Transverse colon (tissue), 4 donors: ENCODE measurements around the gene GINS1. TPM values are rescaled to one million over a fixed set of nuclear protein-coding genes. Genes with fewer than 3 reads are reported as not detected.

Source experiments
- DNase-seq: peaks from one replicate; pipeline ENCODE4 v3.0.0-alpha.2; 2019
- H3K27ac ChIP-seq, 4 donors: fragments of 200-600 bp; sonication (generic); 2 replicates each; pipeline ENCODE4 v1.5.1; 2016 to 2018; ENCODE audit warnings: inconsistent platforms in 4 of 4
- H3K27me3 ChIP-seq: fragments of 200-600 bp; sonication (generic); 2 replicates; pipeline ENCODE4 v1.5.1; 2017; ENCODE audit warnings: inconsistent platforms
- H3K36me3 ChIP-seq, 4 donors: fragments of 200-600 bp; sonication (generic); 2 replicates each; pipeline ENCODE4 v1.5.1; 2017 to 2019; ENCODE audit warnings: inconsistent platforms in 4 of 4
- H3K4me1 ChIP-seq, 4 donors: fragments of 200-600 bp; sonication (generic); 2 replicates each; pipeline ENCODE4 v1.5.1; 2017 to 2020; ENCODE audit warnings: inconsistent platforms in 4 of 4
- H3K4me3 ChIP-seq, 4 donors: fragments of 200-600 bp; sonication (generic); 1 replicate in 1 of 4; 2 replicates in 3 of 4; pipeline versions ENCODE4 v1.5.1 to v1.6.1; 2017 to 2019; ENCODE audit warnings: inconsistent platforms in 4 of 4
- H3K9me3 ChIP-seq, 2 donors: fragments of 200-600 bp; sonication (generic); 2 replicates each; pipeline ENCODE4 v1.5.1; 2017 to 2019; ENCODE audit warnings: inconsistent platforms in 2 of 2
- CTCF ChIP-seq, 5 experiments: fragments of 200-600 bp in 3 of 5; fragments of 450-650 bp in 2 of 5; sonication (generic) in 3 of 5; IDR thresholded peaks; 1 replicate in 2 of 5; 2 replicates in 3 of 5; pipeline ENCODE4 v1.5.1; 2016 to 2017; ENCODE audit warnings: antibody characterized with exemption in 5 of 5, inconsistent platforms in 3 of 5, mild to moderate bottlenecking in 2 of 5, moderate library complexity in 1 of 5
- EP300 ChIP-seq: sonication (generic); formaldehyde crosslinking; IDR thresholded peaks from one replicate; pipeline ENCODE4 v1.6.1; 2017; ENCODE audit warnings: antibody characterized with exemption, low read depth
- POLR2A ChIP-seq: fragments of 450-650 bp; IDR thresholded peaks from one replicate; pipeline ENCODE4 v1.6.1; 2016; ENCODE audit warnings: antibody characterized with exemption, mild to moderate bottlenecking, moderate library complexity
- POLR2AphosphoS5 ChIP-seq, 3 donors: sonication (generic); formaldehyde crosslinking; IDR thresholded peaks; one replicate each; pipeline ENCODE4 v1.6.1; 2016; ENCODE audit warnings: antibody characterized with exemption in 3 of 3
- WGBS, 2 donors: methylation state at CpG; one replicate each; pipeline ENCODE4 v1.1.5; 2018; ENCODE audit warnings: low coverage in 1 of 2; 5-methylcytosine and 5-hydroxymethylcytosine counted together
- in situ Hi-C, 4 donors: fragments of 200-750 bp; cut with MboI; loops; one replicate each; pipeline versions ENCODE4 v1.15.0 to v1.15.1; 2017; ENCODE audit warnings: low sequenced_read_pairs in 3 of 4, low pct_ligation_motif_present in 1 of 4, low pct_unique_long_range_greater_than_20kb in 1 of 4
- intact Hi-C: fragments of 100-400 bp; cut with DNase I; formaldehyde crosslinking; loops from one replicate; pipeline ENCODE4 v1.15.1; 2023; ENCODE audit warnings: low total_unique reads
- total RNA-seq, 4 donors: library from RNA; depleted of rRNA; stranded (reverse); fragments of >200 nt; gene quantifications; one replicate each; pipeline ENCODE4 v1.1.0, GENCODE V29; 2016

The GINS1 gene
- total RNA-seq, 4 donors from 2014 or later, result 1.3 to 1.4 TPM; not detected in 2

- intact Hi-C loops, result no loop called here
- WGBS, 2 donors, result 90% methylated on average over 9 of the region's 9 CpGs; no CpG with 5 or more reads in 1 of the 2 donors
- no peak overlapping the region for H3K4me3 ChIP-seq
- H3K9me3 ChIP-seq, result no peaks in the 10 kb centered on the region
- in situ Hi-C loops, result no loop called here
- no peak overlapping the region for H3K27ac ChIP-seq
- H3K27me3 ChIP-seq, result no peaks in the 10 kb centered on the region
- H3K4me1 ChIP-seq, result no peaks in the 10 kb centered on the region
- H3K36me3 ChIP-seq, result no peaks in the 10 kb centered on the region
- no peak for TF ChIP-seq POLR2A
- no peak for DNase-seq
These were observed 73.3 kb downstream of the GINS1 start for GRCh38 chr20:25480797-25481196.

DNA sequence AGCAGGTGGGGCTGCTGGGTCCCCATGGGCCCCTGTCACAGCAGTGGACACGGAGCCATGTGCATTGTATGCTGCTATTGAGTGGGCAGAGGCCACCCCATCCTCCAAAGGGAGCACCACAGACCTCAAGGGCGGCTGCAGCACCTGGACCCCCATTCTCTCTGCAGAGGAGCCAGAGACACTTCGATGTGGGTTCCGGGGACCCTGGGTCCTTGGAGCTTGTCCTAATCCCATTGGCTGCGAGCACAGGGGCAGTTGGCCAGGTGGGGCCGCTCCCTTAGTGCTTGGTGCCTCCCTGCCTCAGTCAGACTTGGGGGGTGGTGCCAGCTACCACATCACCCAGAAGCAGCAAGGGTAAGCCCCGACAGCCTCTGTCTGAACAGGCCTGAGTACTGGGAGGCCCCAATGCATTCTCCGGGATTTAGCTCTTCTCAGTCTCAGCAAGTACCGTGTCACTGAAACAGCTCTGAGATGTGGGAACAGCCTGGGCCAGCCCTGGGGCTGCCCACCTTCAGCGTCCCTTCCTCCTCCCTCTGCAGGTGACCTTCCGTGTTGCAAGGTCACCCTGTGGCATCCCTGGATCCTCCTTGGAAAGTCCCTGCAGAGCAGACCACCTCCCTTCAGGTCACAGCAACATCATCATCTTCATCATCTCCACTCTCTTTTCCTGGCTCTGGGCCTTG lies 73.9 kb downstream of the GINS1 start:
- Histone ChIP-seq H3K9me3 (no peaks in the 10 kb centered on the region), H3K4me3 (no peak overlapping the region), H3K27ac (no peak overlapping the region), H3K36me3 (no peaks in the 10 kb centered on the region), H3K27me3 (no peaks in the 10 kb centered on the region), H3K4me1 (no peaks in the 10 kb centered on the region)
- intact Hi-C loops (no loop called here), in situ Hi-C loops (no loop called here)
- WGBS, 2 donors, result 94% methylated on average over 10 of the region's 11 CpGs; no CpG with 5 or more reads in 1 of the 2 donors
- no peak for DNase-seq
- TF ChIP-seq EP300 (no peak), POLR2A (no peak), POLR2AphosphoS5 (IDR thresholded peaks at IDR 0.05) (no peak), CTCF (IDR thresholded peaks at IDR 0.05) (no peak)

GRCh38 chr20:25481918-25482253 lies 74.4 kb downstream of the GINS1 start:
- intact Hi-C loops, result no loop called here

GRCh38 chr20:25483431-25484132 lies 76.1 kb downstream of the GINS1 start:
- TF ChIP-seq POLR2A (no peak), CTCF (IDR thresholded peaks at IDR 0.05) (no peak), EP300 (no peak), POLR2AphosphoS5 (IDR thresholded peaks at IDR 0.05) (no peak)
- H3K36me3 ChIP-seq, result no peaks in the 10 kb centered on the region
- no peaks in the 10 kb centered on the region for H3K27me3 ChIP-seq
- no peak for DNase-seq
- intact Hi-C loops, result no loop called here
- in situ Hi-C loops, result no loop called here
- H3K4me1 ChIP-seq, result no peaks in the 10 kb centered on the region
- no peak overlapping the region for H3K27ac ChIP-seq
- no peaks in the 10 kb centered on the region for H3K9me3 ChIP-seq
- H3K4me3 ChIP-seq, result no peak overlapping the region
- WGBS, 2 donors, result 85 to 100% methylated on average over 3 to 14 of the region's 14 CpGs

More at GRCh38 chr20:25481918-25482253, 74.4 kb downstream of the GINS1 start:
- H3K27me3 ChIP-seq, result no peaks in the 10 kb centered on the region
- 87 to 94% methylated on average over 7 to 11 of the region's 12 CpGs for WGBS, 2 donors
- DNase-seq, result no peak
- H3K27ac ChIP-seq, result no peak overlapping the region
- TF ChIP-seq POLR2A (no peak), CTCF (IDR thresholded peaks at IDR 0.05) (no peak), EP300 (no peak), POLR2AphosphoS5 (IDR thresholded peaks at IDR 0.05) (no peak)
- H3K36me3 ChIP-seq, result no peaks in the 10 kb centered on the region
- no peaks in the 10 kb centered on the region for H3K4me1 ChIP-seq
- H3K9me3 ChIP-seq, result no peaks in the 10 kb centered on the region
- H3K4me3 ChIP-seq, result no peak overlapping the region
- in situ Hi-C loops, result no loop called here
